Hepatocyte (in vitro differentiated cells): Measurements from ENCODE around the gene TAS2R19. TPM values are rescaled to one million over a fixed set of nuclear protein-coding genes. Genes with fewer than 3 reads are reported as not detected.
"Not testable (repeated sequence)": the region's sequence is repeated elsewhere in the genome, so short reads cannot be mapped to it uniquely, and the experiment has no call there.

Experiments used
- DNase-seq: peaks from one replicate; pipeline ENCODE4 v3.0.0-alpha.2; 2016; ENCODE audit warnings: low spot score
- H2AFZ ChIP-seq: fragments of 200-600 bp; sonication (generic); 2 replicates; pipeline ENCODE4 v1.6.0; 2016; ENCODE audit warnings: antibody characterized with exemption, mild to moderate bottlenecking
- H3K27ac ChIP-seq: fragments of 200-600 bp; sonication (generic); 2 replicates; pipeline ENCODE4 v1.5.1; 2016; ENCODE audit warnings: mild to moderate bottlenecking
- H3K27me3 ChIP-seq: fragments of 200-600 bp; sonication (generic); 2 replicates; pipeline ENCODE4 v1.6.1; 2016
- H3K36me3 ChIP-seq: fragments of 200-600 bp; sonication (generic); replicated peaks from 2 replicates; pipeline ENCODE4 v1.5.1; 2016; ENCODE audit warnings: low read depth; ENCODE audit not compliant: insufficient read depth
- H3K4me1 ChIP-seq: fragments of 200-600 bp; sonication (generic); 2 replicates; pipeline ENCODE4 v1.5.1; 2016; ENCODE audit warnings: mild to moderate bottlenecking, moderate library complexity; ENCODE audit not compliant: insufficient read depth
- H3K4me2 ChIP-seq: fragments of 200-600 bp; sonication (generic); 2 replicates; pipeline ENCODE4 v1.6.0; 2016
- H3K4me3 ChIP-seq: fragments of 200-600 bp; sonication (generic); 2 replicates; pipeline ENCODE4 v1.5.1; 2016; ENCODE audit warnings: mild to moderate bottlenecking
- H3K79me2 ChIP-seq: fragments of 200-600 bp; sonication (generic); 2 replicates; pipeline ENCODE4 v1.6.0; 2017; ENCODE audit warnings: mild to moderate bottlenecking
- H3K9me2 ChIP-seq: fragments of 200-600 bp; sonication (generic); replicated peaks from 2 replicates; pipeline ENCODE4 v1.6.0; 2017; ENCODE audit warnings: mild to moderate bottlenecking; ENCODE audit not compliant: insufficient read depth
- H3K9me3 ChIP-seq: fragments of 200-600 bp; sonication (generic); 2 replicates; pipeline ENCODE4 v1.5.1; 2016; ENCODE audit warnings: low read depth, mild to moderate bottlenecking
- H4K20me1 ChIP-seq: fragments of 200-600 bp; sonication (generic); 2 replicates; pipeline ENCODE4 v1.6.0; 2016; ENCODE audit warnings: mild to moderate bottlenecking; ENCODE audit not compliant: insufficient read depth, poor library complexity, severe bottlenecking
- EZH2 ChIP-seq: fragments of 200-600 bp; sonication (generic); IDR thresholded peaks from 2 replicates; pipeline ENCODE4 v1.6.1; 2016; ENCODE audit warnings: antibody characterized with exemption, mild to moderate bottlenecking, borderline replicate concordance
- EZH2phosphoT487 ChIP-seq: fragments of 200-600 bp; sonication (generic); IDR thresholded peaks from one replicate; pipeline ENCODE4 v1.6.1; 2018; ENCODE audit warnings: antibody characterized with exemption, mild to moderate bottlenecking, low read depth, moderate library complexity; ENCODE audit not compliant: unreplicated experiment, severe bottlenecking
- WGBS: methylation state at CpG from one replicate; pipeline ENCODE4 v1.1.6; 2016; ENCODE audit warnings: low lambda C conversion rate; ENCODE audit errors: missing lambda C conversion rate; 5-methylcytosine and 5-hydroxymethylcytosine counted together
- polyA plus RNA-seq: library from polyadenylated mRNA; unstranded; fragments of >200 nt; fragmentation: Nextera tagmentation; extraction: Ambion mirVana; gene quantifications from 2 replicates; pipeline ENCODE4 v1.2.1, GENCODE V29; 2016
- total RNA-seq: library from RNA; depleted of rRNA; stranded (reverse); fragments of >200 nt; gene quantifications from 2 replicates; pipeline ENCODE4 v1.2.3, GENCODE V29; 2014
- TF ChIP-seq, protein P1 (sequence below): fragments of 200-600 bp; sonication (generic); IDR thresholded peaks from 2 replicates; pipeline ENCODE4 v1.5.1; 2016; ENCODE audit warnings: antibody characterized with exemption, mild to moderate bottlenecking; ENCODE audit not compliant: poor library complexity

TAS2R19 gene
- total and polyA plus RNA-seq, 2 experiments from 2014 or later: 1.4 to 7.4 TPM

DNA sequence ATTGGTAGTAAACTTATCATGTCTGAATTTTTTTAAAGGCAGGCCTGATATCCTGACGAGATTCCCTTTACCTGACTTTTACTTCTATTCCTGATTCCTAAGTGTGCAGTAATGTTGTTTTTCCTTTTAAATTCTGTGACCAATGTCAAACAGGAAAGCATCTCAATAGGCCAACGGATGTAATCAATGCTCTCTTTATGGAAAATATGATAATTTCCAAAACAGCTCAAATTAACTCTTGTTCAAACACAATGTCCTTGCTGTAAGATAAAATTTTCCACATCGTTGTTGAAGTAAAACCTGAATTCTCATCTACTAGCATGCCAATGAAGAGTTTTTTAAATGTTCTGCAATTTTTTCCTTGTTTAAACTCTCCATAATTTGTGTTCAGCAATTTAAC, 16.8 kb upstream of the TAS2R19 start:
- DNase-seq: no peak
- WGBS: 95% methylated on average over 3 of the region's 3 CpGs
- Histone ChIP-seq H3K4me1 (no peaks in the 10 kb centered on the region), H2AFZ (no peak overlapping the region), H4K20me1 (no peaks in the 10 kb centered on the region), H3K27me3 (no peaks in the 10 kb centered on the region), H3K4me2 (no peak overlapping the region), H3K79me2 (peaks cover 18% of the 10 kb centered on the region), H3K9me3 (no peaks in the 10 kb centered on the region), H3K27ac (no peak overlapping the region), H3K4me3 (no peak overlapping the region), H3K36me3 (no peaks in the 10 kb centered on the region), H3K9me2 (no peaks in the 10 kb centered on the region)
- TF ChIP-seq, protein P1, sequence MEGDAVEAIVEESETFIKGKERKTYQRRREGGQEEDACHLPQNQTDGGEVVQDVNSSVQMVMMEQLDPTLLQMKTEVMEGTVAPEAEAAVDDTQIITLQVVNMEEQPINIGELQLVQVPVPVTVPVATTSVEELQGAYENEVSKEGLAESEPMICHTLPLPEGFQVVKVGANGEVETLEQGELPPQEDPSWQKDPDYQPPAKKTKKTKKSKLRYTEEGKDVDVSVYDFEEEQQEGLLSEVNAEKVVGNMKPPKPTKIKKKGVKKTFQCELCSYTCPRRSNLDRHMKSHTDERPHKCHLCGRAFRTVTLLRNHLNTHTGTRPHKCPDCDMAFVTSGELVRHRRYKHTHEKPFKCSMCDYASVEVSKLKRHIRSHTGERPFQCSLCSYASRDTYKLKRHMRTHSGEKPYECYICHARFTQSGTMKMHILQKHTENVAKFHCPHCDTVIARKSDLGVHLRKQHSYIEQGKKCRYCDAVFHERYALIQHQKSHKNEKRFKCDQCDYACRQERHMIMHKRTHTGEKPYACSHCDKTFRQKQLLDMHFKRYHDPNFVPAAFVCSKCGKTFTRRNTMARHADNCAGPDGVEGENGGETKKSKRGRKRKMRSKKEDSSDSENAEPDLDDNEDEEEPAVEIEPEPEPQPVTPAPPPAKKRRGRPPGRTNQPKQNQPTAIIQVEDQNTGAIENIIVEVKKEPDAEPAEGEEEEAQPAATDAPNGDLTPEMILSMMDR: no peak
- TF ChIP-seq EZH2 (no peak), EZH2phosphoT487 (no peak)

DNA sequence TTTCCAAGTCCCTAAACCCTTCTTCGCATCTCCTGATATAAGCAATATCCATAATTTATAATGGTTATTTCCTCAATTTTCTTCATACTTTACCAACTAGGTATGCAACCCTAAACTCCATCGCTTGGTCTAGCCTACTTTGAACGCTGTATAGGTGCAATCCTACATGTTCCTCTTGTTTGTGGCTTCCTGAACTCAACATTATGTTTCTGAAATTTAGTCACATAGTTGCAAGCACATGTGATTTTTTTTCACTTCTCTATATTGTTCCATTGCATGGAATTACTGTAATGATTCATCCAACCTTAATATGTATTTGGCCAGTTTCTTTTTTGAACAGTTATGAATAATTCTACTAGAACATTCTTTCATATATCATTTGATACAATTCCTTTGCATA, 11.5 kb upstream of the TAS2R19 start:
- 92% methylated on average over 1 of the region's 3 CpGs for WGBS
- not testable (repeated sequence) for DNase-seq, H3K4me3 ChIP-seq, H2AFZ ChIP-seq, H3K27me3 ChIP-seq, H3K36me3 ChIP-seq, H3K27ac ChIP-seq, H3K9me3 ChIP-seq, H3K4me2 ChIP-seq, H3K79me2 ChIP-seq, H4K20me1 ChIP-seq, H3K9me2 ChIP-seq, H3K4me1 ChIP-seq

DNA sequence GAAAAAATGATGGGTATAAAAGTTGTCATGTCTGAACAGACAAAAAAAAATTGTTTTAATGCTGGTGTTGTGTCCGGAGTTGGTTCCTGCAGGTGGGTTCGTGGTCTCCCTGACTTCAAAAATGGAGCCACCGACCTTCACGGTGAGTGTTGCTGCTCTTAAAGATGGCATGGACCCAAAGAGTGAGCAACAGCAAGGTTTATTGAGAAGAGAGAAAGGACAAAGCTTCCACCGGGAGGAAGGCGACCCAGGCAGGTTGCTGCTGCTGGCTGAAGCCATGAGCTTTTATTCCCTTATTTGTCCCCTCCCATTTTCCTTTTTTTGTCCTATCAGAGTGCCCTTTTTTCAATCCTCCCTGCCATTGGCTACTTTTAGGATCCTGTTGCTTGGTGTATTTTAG, 8.9 kb upstream of the TAS2R19 start, which contains the start of gene TAS2R31:
Gene TAS2R31, minus strand, starts transcription at position 101 of the 400 bp plus-strand sequence. Its CDS starts 72 bp downstream, at position 29.
- TF ChIP-seq, protein P1: no peak
- no peak for TF ChIP-seq EZH2
- TF ChIP-seq EZH2phosphoT487: no peak
- Histone ChIP-seq H3K9me3 (no peaks in the 10 kb centered on the region), H4K20me1 (no peaks in the 10 kb centered on the region), H3K9me2 (no peaks in the 10 kb centered on the region), H3K4me1 (no peaks in the 10 kb centered on the region), H2AFZ (no peak within 1 kb of the TSS), H3K79me2 (no peaks in the 10 kb centered on the region), H3K4me3 (no peak within 1 kb of the TSS), H3K27ac (no peak within 1 kb of the TSS), H3K36me3 (no peaks in the 10 kb centered on the region), H3K27me3 (no peaks in the 10 kb centered on the region), H3K4me2 (no peak within 1 kb of the TSS)
- no peak for DNase-seq
- 97% methylated on average over 6 of the region's 6 CpGs for WGBS

DNA sequence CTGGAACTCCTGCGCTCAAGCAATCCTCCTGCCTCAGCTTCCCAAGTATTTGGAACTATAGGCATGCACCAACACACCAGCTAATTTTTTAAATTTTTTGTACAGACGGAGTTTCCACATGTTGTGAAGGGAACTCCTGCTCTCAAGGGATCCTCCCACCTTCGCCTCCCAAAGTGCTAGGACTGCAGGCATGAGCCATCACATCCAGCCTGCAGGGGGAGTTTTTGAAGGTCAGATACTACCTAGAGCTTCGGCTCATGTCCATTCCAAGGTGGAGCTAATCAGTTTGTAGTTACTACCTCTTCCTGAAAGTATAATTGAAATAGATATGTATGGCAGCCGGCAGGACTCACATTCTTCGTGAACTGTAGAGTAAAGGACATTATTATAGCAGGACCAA, 3.7 kb upstream of the TAS2R19 start:
- no peak overlapping the region for H3K27ac ChIP-seq
- 95% methylated on average over 6 of the region's 6 CpGs for WGBS
- H3K9me3 ChIP-seq: no peaks in the 10 kb centered on the region
- no peaks in the 10 kb centered on the region for H3K27me3 ChIP-seq
- no peak overlapping the region for H2AFZ ChIP-seq
- H3K4me1 ChIP-seq: no peaks in the 10 kb centered on the region
- H3K36me3 ChIP-seq: no peaks in the 10 kb centered on the region
- no peaks in the 10 kb centered on the region for H3K9me2 ChIP-seq
- no peak for TF ChIP-seq EZH2
- TF ChIP-seq EZH2phosphoT487: no peak
- TF ChIP-seq, protein P1: no peak
- H3K4me2 ChIP-seq: no peak overlapping the region
- H4K20me1 ChIP-seq: no peaks in the 10 kb centered on the region
- H3K79me2 ChIP-seq: no peaks in the 10 kb centered on the region
- no peak for DNase-seq
- H3K4me3 ChIP-seq: no peak overlapping the region
